Effector CD8-positive, alpha-beta T cell (primary cell): ENCODE results near the gene SORCS2.

Experiments
- DNase-seq: peaks from one replicate; lab custom pipeline; 2025; lab: John Stamatoyannopoulos, UW

SORCS2 gene

GRCh38 chr4:7763106-7763505 is 570.8 kb downstream of the SORCS2 start:
- no peak for DNase-seq

- no peak for DNase-seq
These were observed 571.5 kb downstream of the SORCS2 start for GRCh38 chr4:7763788-7764187.

GRCh38 chr4:7764466-7764865 is 572.1 kb downstream of the SORCS2 start:
- no peak for DNase-seq

- no peak for DNase-seq
These were observed 573.3 kb downstream of the SORCS2 start for GRCh38 chr4:7765666-7766065.

- DNase-seq, result no peak
These were observed 573.7 kb downstream of the SORCS2 start for GRCh38 chr4:7766086-7766485.

GRCh38 chr4:7766661-7767345 is 574.5 kb downstream of the SORCS2 start:
- DNase-seq, result no peak

- no peak for DNase-seq
These were observed 575.2 kb downstream of the SORCS2 start for GRCh38 chr4:7767526-7767925.

- DNase-seq, result no peak
These were observed 575.6 kb downstream of the SORCS2 start for GRCh38 chr4:7767966-7768365.

- DNase-seq, result no peak
These were observed 576.4 kb downstream of the SORCS2 start for GRCh38 chr4:7768736-7769135.

- no peak for DNase-seq
These were observed 577.3 kb downstream of the SORCS2 start for GRCh38 chr4:7769396-7770223.

GRCh38 chr4:7770224-7771050 is 578.1 kb downstream of the SORCS2 start:
- DNase-seq, result no peak

GRCh38 chr4:7771056-7771455 is 578.7 kb downstream of the SORCS2 start:
- DNase-seq, result no peak

GRCh38 chr4:7771541-7772507 is 579.5 kb downstream of the SORCS2 start:
- DNase-seq, result no peak

- DNase-seq, result no peak
These were observed 580.5 kb downstream of the SORCS2 start for GRCh38 chr4:7772711-7773385.

GRCh38 chr4:7773401-7774180 is 581.3 kb downstream of the SORCS2 start:
- no peak for DNase-seq

- DNase-seq, result no peak
These were observed 582.3 kb downstream of the SORCS2 start for GRCh38 chr4:7774301-7775294.

GRCh38 chr4:7775396-7775795 is 583.1 kb downstream of the SORCS2 start:
- no peak for DNase-seq

GRCh38 chr4:7777017-7777710 is 584.8 kb downstream of the SORCS2 start:
- no peak for DNase-seq
